Fibroblast of skin of left biceps (primary cell): ENCODE data around the gene SYTL3.

ENCODE experiments used
- DNase-seq, 2 experiments: peaks; one replicate each; pipeline ENCODE4 v3.0.0-alpha.2; 2013; ENCODE audit warnings: low read depth in 2 of 2

SYTL3 gene

GRCh38 chr6:158759966-158760617 lies 110.2 kb downstream of the SYTL3 start:
- DNase-seq = no peak

GRCh38 chr6:158760618-158761250 lies 110.9 kb downstream of the SYTL3 start:
- DNase-seq = no peak

GRCh38 chr6:158761746-158762145 lies 111.9 kb downstream of the SYTL3 start:
- no peak for DNase-seq

DNA sequence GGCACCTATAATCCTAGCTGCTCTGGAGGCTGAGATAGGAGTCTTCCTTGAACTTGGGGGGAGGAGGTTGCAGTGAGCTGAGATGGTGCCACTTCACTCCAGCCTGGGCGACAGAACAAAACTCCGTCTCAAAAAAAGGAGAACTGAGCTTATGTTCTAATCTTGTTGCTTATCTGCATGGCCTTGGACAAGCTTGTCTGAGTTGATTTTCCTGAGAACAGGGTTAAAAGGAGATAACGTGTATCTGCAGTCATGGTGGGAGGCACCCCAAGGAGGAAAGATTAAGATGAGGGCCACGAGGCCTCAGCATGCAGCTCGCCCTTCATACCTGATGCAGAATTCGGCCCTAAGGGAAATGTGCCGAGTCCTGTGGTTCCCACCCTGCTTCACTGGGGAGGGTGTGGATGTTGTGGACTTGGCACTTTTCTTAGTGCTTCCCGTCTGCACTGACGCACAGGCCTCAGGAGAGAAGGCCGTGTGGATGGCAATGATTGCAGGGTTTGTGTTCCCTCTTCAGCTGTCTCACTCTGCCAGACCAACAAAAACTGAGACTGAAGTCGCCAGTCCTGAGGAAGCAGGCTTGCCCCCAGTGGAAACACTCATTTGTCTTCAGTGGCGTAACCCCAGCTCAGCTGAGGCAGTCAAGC lies 113.1 kb downstream of the SYTL3 start:
- DNase-seq = no peak

GRCh38 chr6:158763434-158764182 lies 113.8 kb downstream of the SYTL3 start:
- no peak for DNase-seq

- DNase-seq = no peak
These were observed 114.5 kb downstream of the SYTL3 start for GRCh38 chr6:158764183-158764849.

DNA sequence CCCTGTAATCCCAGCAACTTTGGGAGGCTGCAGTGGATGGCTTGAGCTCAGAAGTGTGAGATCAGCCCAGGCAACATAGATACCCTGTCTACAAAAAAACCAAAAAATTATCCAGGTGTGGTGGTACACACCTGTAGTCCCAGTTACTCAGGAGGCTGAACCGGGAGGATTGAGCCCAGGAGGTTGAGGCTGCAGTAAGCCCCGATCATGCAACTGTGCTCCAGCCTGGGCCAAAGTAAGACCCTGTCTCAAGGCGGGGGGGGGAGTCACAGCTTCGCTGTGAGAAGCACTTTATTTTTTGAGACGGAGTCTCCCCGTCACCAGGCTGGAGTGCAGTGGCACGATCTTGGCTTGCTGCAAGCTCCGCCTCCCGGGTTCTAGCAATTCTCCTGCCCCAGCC lies 115.1 kb downstream of the SYTL3 start:
- DNase-seq = no peak

- no peak for DNase-seq
These were observed 115.7 kb downstream of the SYTL3 start for GRCh38 chr6:158765499-158766068.

GRCh38 chr6:158766621-158767455 lies 117.0 kb downstream of the SYTL3 start:
- DNase-seq = no peak

- DNase-seq = no peak
These were observed 117.9 kb downstream of the SYTL3 start for GRCh38 chr6:158767709-158768108.

DNA sequence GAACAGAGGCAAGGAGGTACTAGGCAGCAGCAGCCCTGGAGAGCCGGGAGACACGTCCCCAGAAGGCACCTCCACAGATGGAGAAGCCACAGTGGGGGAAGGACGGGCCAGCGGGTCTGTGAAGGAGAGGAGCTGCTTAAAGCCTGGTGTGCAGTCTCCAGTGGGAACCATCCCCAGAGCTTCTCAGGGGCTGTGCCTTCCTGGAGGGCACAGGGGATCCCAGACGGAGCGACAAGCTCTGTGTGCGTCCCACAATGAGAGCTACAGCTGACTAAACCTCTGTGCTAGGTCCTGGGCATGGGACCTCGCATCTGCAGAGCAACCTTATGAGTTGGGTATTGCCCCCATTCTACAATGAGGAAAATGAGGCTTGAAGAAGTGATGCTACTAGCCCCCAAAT lies 118.6 kb downstream of the SYTL3 start:
- no peak for DNase-seq

- no peak for DNase-seq
These were observed 119.4 kb downstream of the SYTL3 start for GRCh38 chr6:158769234-158769770.

- DNase-seq = no peak
These were observed 120.0 kb downstream of the SYTL3 start for GRCh38 chr6:158769771-158770432.

DNA sequence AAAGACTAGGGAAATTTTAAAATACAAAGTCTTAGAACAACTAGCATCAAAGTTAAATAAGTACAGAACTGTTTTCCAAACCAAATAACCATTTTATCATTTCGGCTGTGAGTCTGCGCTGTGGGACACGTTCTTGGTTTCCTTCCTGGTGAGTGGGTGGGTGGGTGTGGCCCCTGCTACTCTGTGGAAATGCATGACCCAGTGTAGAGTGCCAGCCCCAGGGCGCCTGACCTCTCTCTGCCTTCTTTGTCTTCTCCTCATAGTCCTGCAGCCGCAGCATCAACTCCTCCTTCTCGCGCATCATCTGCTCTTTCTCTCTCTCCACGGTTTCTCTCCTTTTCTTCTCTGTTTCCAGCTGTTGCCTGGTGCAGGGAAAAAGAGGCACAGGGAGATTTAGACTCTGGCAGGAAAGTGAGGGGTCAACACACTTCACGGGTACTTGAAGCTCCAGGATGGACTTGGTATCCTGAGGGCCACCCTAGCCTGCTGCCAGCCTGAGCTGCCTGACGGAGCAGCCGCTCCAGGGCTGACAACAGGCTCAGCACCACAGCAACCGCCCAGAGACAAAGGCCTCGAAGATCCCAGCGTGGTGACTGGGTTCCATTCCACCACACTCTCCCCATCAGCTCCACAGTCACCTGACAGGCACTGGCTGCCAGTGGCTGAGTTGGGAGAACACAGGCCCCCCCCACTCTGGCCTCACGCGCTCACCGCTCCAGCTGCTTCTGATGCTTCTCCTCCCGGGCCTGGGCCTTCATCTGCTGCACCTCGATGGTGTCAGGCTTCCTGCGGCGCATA lies 120.9 kb downstream of the SYTL3 start:
- DNase-seq = no peak

DNA sequence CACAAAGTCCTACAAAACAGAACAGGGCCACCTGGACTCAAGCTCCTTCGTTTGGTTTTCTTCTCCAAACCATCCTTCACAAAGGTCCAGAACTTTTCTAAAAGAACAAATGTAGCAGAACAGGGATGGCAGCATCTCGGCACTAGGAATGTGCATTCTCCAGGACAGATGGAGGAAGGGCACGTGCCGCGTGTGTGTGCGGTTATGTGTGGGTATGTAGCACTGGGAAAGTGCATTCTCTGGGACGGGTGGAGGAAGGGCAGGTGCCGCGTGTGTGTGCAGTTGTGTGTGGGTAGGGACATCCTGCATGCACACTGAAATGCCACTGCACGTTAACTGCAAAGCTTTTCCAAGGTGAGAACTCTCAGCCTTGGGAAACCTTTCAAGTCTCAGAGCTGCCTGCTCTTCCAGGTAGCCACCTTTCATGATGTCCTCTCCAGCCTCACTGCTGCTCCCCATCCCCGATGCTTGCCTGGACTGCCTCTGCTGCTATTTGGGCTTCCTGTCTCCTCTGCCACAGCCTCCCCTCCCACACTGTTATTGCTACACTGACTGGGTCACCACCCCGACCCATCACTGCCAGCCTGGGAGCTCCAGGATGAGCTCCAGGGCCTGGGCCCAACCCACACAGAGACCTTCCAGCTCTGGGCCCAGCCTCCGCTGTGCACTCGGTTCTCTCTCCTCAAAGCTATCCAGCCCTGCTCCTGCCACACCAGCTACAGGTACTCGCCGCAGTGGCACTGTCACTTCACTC lies 121.7 kb downstream of the SYTL3 start:
- no peak for DNase-seq

- DNase-seq = no peak
These were observed 122.3 kb downstream of the SYTL3 start for GRCh38 chr6:158772172-158772571.

DNA sequence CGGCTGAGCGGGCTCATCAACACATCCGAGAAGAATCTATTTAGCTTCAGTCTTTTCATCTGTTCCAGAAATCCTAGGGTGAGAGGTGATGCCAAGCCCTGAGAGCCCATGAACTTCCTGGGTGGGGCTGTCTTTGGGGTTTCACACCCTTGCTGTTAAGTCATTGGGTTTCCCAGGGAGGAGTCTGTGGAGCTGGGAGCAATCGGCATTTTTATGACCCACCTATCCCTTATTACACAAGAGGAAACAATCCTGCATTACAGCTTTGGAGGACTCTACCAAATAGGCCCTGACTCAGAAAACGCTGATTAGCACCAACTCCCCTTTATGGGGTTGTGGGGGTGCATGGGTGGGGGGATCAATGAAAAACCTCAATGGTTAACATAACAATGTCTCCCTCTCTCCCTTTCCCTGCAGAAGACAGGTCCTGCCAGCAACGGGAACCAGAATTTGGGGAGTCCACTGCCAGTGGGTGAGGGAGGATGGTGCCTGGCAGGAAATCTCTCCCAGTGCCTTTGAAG lies 123.1 kb downstream of the SYTL3 start:
- no peak for DNase-seq
